ENCODE measurements around the gene FRG2C. TPM values are rescaled to one million over a fixed set of nuclear protein-coding genes. Genes with fewer than 3 reads are reported as not detected.
"Not testable (repeated sequence)": the region's sequence is repeated elsewhere in the genome, so short reads cannot be mapped to it uniquely, and the experiment has no call there.

The FRG2C gene
- total and polyA plus RNA-seq, 2 donors (not counting 1 experiment from before 2014, with no cell fraction given) = not detected

DNA sequence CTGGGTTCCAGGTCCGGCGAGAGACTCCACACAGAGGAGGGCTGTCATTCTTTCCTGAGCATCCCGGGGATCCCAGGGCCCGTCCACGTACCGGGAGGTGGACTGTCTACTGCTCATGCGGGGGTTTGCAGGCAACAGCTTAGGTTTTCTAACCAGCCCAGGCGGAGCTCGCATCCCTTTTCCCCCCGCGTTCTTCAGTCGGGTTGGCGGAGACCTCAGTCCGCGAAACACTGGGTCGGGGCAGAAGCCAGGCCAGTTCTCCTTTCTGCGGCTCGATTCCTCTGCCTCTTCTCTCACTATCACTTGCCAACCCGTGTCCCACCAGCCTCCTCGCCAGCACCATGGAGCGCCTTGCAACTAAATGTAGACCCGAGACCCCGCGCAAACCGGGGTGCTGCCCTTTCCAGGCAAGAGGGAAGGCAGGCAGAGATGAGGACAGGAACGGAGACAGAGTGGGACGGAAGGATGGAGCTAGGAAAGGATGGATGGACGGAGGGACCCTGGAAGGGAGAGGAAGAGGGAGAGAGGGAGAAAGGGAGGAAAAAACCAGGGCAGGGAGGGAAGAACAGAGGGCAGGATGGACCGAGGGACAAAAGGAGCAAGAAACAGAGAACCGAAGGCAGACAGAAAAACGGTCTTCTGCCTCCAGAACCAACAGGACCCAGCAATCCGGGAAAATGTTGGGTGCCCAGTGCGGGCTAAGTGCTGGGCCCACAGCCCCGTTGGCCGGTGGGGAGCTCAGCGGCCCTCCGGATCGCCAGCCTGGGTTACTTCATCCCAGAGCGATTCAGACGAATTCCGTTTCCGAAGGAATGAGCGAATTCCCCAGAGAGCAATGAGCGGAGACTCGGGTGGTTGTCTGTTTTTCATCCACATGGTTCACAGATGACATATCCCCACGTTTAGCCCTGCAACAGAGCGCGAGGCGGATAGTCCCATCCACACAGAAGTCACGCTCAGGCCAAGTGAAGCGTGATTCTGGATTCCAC, 6.5 kb downstream of the FRG2C start:
- H3K79me2 ChIP-seq (ENCODE audit: control insufficient read depth, insufficient read depth, low read length) = not testable (repeated sequence)
- peak overlapping the region; percentile 55 for H3K9ac ChIP-seq (ENCODE audit: insufficient read depth, low read length)
- peak overlapping the region; percentile 28 for H3K27ac ChIP-seq (ENCODE audit: insufficient read depth, low read length)

DNA sequence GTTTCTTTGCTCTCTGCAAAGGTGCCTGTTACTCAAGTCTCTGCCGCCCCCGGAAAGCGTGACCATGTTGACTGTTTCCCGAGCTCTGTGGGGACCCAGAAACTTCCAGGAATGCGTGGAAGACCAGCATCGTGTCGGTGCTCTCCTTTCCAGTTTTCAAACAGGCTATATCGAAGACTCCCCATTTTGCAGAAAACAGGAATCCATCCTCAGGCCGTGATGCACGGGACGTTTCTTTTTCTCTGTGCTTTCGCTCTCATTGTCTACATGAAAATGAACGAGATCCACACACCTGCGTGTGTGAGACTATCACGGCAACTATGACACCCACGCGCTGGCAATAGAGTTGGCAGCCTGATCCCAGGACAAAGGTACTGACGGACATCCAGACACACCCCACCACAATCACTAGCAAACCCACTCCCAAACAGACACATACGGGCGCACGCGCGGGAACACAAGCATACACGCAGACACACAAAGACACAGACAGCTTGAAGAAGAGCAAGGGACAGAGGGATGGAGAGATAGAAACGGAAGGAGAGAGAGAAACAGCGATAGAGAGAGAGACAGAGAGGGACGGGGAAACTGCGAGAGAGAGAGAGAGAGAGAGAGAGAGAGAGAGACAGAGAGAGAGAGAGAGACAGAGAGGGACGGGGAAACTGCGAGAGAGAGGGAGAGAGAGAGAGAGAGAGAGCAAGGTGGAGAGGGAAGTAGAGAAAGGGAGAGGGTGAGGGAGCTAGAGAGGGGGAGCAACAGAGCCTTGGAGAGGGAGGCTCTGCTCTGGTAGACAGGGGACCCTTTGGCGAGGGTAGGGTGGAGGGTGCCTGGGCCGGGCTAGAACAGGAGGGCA, 7.4 kb downstream of the FRG2C start:
- not testable (repeated sequence) for H3K4me1 ChIP-seq (ENCODE audit: control insufficient read depth, extremely low read depth, insufficient read depth, low read length); H2AFZ ChIP-seq (ENCODE audit: low read length); H3K79me2 ChIP-seq (ENCODE audit: control insufficient read depth, insufficient read depth, low read length); H3K36me3 ChIP-seq (ENCODE audit: control insufficient read depth, insufficient read depth, low read length); H3K9ac ChIP-seq (ENCODE audit: insufficient read depth, low read length); H3K9me3 ChIP-seq (ENCODE audit: control insufficient read depth, insufficient read depth, low read depth, low read length); DNase-seq (ENCODE audit: low read depth in 2 of 2); H4K20me1 ChIP-seq (ENCODE audit: control insufficient read depth, extremely low read depth, insufficient read depth, low read length); H3K27me3 ChIP-seq (ENCODE audit: control insufficient read depth, insufficient read depth, low read length)
- Histone ChIP-seq H3K27ac (ENCODE audit: insufficient read depth, low read length) (peak overlapping the region; percentile 20), H3K4me2 (ENCODE audit: extremely low read depth, insufficient read depth, low read length) (peak overlapping the region; percentile 13), H3K4me3 (replicated peaks in 1 of 4; ENCODE audit: control extremely low read depth in 1 of 4, insufficient read depth in 1 of 4, low read depth in 3 of 4, low read length in 4 of 4) (peak overlapping the region in 2 of 4 experiments; percentile 56 to 59)

More for the DNA sequence above, 6.5 kb downstream of the FRG2C start:
- H3K4me3 ChIP-seq (replicated peaks in 1 of 4; ENCODE audit: control extremely low read depth in 1 of 4, insufficient read depth in 1 of 4, low read depth in 3 of 4, low read length in 4 of 4) = peak overlapping the region in 2 of 4 experiments; percentile 56 to 59
- peak; percentile 75 to 85 for DNase-seq (ENCODE audit: low read depth in 2 of 2)
- H4K20me1 ChIP-seq (ENCODE audit: control insufficient read depth, extremely low read depth, insufficient read depth, low read length); H3K4me1 ChIP-seq (ENCODE audit: control insufficient read depth, extremely low read depth, insufficient read depth, low read length); H3K36me3 ChIP-seq (ENCODE audit: control insufficient read depth, insufficient read depth, low read length); H3K27me3 ChIP-seq (ENCODE audit: control insufficient read depth, insufficient read depth, low read length); H2AFZ ChIP-seq (ENCODE audit: low read length); H3K4me2 ChIP-seq (ENCODE audit: extremely low read depth, insufficient read depth, low read length); H3K9me3 ChIP-seq (ENCODE audit: control insufficient read depth, insufficient read depth, low read depth, low read length): not testable (repeated sequence)
- TF ChIP-seq EZH2 (IDR thresholded peaks at IDR 0.05; ENCODE audit: low read length, missing control alignments) = peak; percentile 43

DNA sequence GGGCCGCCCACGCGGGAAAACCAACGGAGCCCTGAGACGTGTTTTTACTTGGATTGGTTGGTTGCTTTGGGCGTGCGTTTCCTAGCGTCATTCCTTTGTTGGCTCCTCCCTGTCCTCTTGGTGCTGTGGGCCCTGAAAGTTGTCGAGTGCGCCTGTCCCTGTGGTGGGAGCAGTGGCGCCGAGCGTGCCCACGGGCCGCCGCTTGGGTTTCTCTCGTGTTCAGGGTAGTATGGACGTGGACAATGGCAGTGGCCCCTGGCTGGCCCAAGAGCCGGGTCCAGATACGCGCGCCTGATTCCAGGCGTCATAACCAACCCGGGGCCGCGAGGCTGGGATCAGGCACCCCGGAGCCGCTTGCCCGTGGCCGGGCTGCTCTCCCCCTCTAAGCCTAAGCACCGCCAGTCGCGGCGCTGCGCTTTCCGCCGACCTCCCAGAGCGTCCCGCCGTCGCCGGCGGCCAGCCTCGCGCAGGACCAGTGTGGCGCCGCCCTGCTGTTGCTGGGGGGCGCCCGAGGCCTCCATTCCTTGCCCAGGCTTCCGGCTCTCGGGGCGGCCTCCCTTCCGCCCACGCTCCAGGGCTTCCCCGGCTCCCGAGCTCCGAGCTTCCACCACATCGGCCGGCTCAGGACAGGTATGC, 8.1 kb downstream of the FRG2C start:
- H3K36me3 ChIP-seq (ENCODE audit: control insufficient read depth, insufficient read depth, low read length); H3K9me3 ChIP-seq (ENCODE audit: control insufficient read depth, insufficient read depth, low read depth, low read length); H3K27me3 ChIP-seq (ENCODE audit: control insufficient read depth, insufficient read depth, low read length); H2AFZ ChIP-seq (ENCODE audit: low read length); H4K20me1 ChIP-seq (ENCODE audit: control insufficient read depth, extremely low read depth, insufficient read depth, low read length); H3K4me1 ChIP-seq (ENCODE audit: control insufficient read depth, extremely low read depth, insufficient read depth, low read length); H3K79me2 ChIP-seq (ENCODE audit: control insufficient read depth, insufficient read depth, low read length): not testable (repeated sequence)
- Histone ChIP-seq H3K27ac (ENCODE audit: insufficient read depth, low read length) (peak overlapping the region; percentile 22), H3K4me2 (ENCODE audit: extremely low read depth, insufficient read depth, low read length) (peak overlapping the region; percentile 15), H3K4me3 (replicated peaks in 1 of 4; ENCODE audit: control extremely low read depth in 1 of 4, insufficient read depth in 1 of 4, low read depth in 3 of 4, low read length in 4 of 4) (peak overlapping the region; percentile 2 to 67 (median 34)), H3K9ac (ENCODE audit: insufficient read depth, low read length) (peak overlapping the region; percentile 57)
- TF ChIP-seq, protein P1, sequence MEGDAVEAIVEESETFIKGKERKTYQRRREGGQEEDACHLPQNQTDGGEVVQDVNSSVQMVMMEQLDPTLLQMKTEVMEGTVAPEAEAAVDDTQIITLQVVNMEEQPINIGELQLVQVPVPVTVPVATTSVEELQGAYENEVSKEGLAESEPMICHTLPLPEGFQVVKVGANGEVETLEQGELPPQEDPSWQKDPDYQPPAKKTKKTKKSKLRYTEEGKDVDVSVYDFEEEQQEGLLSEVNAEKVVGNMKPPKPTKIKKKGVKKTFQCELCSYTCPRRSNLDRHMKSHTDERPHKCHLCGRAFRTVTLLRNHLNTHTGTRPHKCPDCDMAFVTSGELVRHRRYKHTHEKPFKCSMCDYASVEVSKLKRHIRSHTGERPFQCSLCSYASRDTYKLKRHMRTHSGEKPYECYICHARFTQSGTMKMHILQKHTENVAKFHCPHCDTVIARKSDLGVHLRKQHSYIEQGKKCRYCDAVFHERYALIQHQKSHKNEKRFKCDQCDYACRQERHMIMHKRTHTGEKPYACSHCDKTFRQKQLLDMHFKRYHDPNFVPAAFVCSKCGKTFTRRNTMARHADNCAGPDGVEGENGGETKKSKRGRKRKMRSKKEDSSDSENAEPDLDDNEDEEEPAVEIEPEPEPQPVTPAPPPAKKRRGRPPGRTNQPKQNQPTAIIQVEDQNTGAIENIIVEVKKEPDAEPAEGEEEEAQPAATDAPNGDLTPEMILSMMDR (conservative IDR thresholded peaks at IDR 0.05 in 1 of 2, IDR thresholded peaks at IDR 0.05 in 1 of 2; ENCODE audit: low read depth in 1 of 2, low read length in 2 of 2) = peak in 1 of 2 donors; percentile 8
- DNase-seq (ENCODE audit: low read depth in 2 of 2) = peak; percentile 73 to 83

DNA sequence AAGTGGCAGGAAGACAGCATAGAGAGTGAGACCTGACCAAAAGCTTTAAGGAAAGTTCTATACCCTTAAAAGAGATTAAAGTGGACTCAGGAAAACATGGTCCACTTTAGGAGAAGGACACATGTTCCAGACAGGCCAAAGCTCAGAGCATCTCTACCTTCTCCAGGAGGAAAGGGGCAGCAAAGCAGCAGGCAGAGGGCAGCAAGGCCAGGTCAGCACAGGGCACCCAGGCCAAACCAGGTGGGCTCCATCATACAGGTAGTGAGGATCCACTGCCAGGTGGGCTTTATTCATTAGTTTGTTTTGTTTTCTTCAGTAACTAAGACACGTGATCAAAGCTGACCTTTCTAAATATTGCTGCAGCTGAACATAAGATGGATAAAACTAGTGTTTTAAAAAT, 19.8 kb downstream of the FRG2C start:
- not testable (repeated sequence) for H3K4me1 ChIP-seq (ENCODE audit: control insufficient read depth, extremely low read depth, insufficient read depth, low read length); H2AFZ ChIP-seq (ENCODE audit: low read length); H3K36me3 ChIP-seq (ENCODE audit: control insufficient read depth, insufficient read depth, low read length); H3K79me2 ChIP-seq (ENCODE audit: control insufficient read depth, insufficient read depth, low read length); DNase-seq (ENCODE audit: low read depth in 2 of 2); H3K4me3 ChIP-seq (replicated peaks in 1 of 4; ENCODE audit: control extremely low read depth in 1 of 4, insufficient read depth in 1 of 4, low read depth in 3 of 4, low read length in 4 of 4); H4K20me1 ChIP-seq (ENCODE audit: control insufficient read depth, extremely low read depth, insufficient read depth, low read length); H3K4me2 ChIP-seq (ENCODE audit: extremely low read depth, insufficient read depth, low read length); H3K9ac ChIP-seq (ENCODE audit: insufficient read depth, low read length); H3K27ac ChIP-seq (ENCODE audit: insufficient read depth, low read length); H3K9me3 ChIP-seq (ENCODE audit: control insufficient read depth, insufficient read depth, low read depth, low read length); H3K27me3 ChIP-seq (ENCODE audit: control insufficient read depth, insufficient read depth, low read length)

Data from fibroblast of lung (primary cell).